Amniotic stem cell (primary cell): ENCODE data around the gene NPM3.

Source experiments
- DNase-seq: peaks from one replicate; lab custom pipeline; 2025; lab: John Stamatoyannopoulos, UW

NPM3 gene

DNA sequence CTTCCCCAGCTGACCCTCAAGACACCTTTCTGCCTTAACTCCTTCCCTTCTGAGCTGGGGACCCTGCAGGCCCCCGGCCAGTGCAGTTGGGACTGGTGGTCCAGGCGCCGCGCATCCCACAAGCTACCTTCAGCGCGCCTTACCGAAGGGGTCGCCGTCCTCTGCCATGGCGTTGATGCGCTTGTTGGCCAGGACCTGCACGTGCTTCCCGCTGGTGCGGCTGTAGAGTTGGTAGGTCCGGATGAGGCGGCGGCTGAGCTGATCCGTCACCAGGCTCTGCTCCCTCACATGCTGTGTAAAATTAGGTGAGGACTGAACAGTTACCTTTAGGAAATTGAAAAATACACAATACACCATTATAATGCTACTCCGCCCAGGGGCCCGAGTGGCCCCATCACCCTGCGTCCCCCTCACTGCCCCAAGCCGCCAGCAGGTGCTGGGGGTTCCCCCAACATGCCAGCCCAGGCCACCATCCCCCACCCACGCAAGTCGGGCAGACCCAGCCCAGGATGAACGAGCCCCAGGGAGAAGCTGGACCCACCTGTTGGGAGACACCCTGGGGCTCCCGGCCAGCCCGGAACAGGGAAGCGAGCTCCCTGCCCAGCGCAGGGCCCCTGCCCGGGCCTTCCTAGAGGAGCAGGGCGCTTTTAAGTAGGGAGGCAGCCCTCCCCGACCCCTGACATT is 8.5 kb downstream of the NPM3 start:
- no peak for DNase-seq

DNA sequence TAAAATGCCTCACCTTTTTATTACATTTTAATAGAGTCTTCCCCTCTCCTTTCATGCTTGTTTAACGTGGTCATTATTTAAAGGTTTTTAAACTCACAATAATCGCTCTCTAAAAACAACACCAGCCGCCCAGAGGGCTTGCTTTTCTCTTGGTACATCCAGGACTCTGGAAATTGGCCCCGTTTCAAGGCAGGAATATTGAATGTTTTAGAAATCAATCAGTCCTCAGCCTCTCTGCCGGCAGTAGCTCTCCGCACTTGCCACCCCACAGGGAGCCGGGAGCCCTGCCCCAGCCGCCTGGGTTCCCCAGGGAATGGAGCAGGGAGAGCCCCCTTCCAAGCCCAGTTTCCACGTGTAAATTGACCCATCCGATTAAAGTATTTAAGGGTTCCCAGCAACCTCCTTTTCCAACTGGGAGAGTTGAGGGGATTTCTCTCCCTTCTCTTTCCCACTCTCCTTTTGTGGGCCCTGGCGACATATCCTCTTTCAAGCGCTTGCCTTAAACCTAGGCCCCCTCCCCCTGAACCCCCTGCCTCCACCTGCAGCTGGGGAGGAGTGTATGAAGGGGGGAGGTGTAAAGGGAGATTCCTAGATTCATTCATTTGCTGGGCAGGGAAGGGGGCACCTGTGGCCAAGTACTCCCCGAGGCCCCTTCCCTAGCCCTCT is 9.2 kb downstream of the NPM3 start:
- DNase-seq, result no peak

DNA sequence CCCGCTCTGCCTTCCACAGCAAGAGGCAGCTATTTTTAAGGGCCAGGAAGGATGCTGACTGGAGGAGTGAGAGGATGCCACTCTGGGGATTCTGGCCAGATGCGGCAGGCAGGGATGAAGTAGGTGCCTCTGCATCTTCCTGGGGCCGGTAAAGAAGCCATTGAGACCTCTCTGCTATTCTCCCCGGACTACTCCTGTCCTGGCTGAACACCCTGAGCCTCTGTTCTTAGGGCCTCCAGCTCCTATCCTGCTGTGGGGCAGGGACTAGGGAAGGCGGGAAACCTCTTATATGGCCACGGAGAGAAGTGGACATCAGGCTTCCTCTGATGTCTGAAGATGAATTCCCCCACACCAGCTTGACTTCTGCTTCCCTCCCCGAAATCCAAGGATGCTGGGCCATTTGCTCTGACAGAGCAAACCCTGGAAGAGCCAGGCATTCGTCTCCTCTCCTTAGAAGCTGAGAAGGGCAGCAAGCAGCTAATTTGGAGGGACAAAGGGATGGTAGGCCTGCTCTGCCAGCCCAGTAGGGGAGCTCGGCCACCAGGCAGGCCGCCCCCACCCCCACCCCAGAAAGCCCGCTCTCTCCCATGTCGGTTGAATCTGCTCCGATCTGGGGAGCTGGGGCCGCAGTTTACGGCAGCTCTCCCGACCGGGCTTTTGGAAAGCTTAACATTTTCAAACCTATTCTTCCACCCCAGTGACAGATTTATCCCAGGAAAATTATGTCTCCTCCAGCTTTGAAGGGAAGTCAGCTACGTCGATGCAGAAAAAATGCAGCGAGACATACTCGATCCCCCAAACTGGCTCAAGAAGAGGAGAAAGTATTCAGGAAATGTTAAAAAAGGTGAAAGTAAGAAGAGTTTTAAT is 10.1 kb downstream of the NPM3 start:
- DNase-seq, result no peak

DNA sequence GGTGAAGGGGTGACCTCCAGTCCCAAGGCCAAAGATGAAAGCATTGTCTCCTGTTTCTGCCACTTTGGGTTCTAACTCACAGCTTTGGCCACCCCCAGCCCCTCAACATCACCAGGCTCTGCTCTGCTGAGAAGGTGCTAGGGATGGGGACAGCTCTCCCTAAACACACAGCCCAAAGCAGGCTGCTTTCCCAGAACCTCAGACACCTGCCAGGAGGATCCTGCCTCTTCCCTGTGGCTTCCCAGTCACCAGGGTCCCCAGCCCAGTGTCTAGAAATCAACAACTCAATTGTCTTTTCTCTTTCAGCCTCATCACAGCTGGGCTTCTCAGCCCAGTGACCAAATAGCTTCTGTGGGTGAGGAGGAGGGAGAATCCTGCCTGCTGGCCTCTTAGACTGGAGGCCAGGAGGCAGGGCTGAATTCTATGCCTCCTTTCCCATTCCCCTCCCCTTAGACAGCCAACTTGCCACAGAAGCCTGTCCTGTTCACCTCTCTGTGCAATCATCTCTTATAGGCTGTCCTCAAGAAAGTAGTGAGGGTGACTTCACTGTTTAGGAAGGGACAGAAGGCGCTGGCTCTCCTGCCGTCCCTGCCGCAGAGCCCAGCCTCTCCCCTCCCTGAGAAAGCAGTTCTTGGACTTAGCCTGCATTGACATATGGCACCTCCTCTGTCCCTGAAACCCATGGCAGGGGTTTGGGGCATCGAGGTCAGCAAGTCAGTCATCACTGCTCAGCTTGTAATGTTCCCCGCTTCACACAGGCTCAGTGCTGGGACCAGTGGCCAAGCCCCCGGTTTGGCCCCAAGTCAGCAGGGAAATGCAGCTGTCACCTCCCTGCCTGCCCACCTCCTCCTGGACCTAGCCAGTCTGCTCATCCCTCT is 11.0 kb downstream of the NPM3 start:
- DNase-seq, result no peak

DNA sequence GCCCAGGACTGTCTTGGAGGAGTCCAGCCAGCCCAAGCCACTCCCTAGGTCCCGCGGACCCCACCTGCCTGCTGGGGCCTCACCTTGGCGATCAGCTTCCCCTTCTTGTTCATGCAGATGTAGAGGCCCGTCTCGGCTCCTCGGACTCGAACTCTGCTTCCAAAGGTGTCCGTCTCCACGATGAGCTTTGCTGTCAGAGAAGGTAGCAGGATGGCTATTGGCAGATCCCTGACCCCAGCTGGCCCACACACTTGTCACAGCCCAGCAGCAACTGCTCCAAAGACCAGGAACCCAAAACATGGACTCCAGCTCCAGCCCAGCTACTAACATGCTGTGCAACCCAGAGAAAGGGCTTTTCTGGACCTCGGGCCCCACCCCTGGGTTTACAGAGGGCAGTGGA is 11.9 kb downstream of the NPM3 start:
- DNase-seq, result no peak

DNA sequence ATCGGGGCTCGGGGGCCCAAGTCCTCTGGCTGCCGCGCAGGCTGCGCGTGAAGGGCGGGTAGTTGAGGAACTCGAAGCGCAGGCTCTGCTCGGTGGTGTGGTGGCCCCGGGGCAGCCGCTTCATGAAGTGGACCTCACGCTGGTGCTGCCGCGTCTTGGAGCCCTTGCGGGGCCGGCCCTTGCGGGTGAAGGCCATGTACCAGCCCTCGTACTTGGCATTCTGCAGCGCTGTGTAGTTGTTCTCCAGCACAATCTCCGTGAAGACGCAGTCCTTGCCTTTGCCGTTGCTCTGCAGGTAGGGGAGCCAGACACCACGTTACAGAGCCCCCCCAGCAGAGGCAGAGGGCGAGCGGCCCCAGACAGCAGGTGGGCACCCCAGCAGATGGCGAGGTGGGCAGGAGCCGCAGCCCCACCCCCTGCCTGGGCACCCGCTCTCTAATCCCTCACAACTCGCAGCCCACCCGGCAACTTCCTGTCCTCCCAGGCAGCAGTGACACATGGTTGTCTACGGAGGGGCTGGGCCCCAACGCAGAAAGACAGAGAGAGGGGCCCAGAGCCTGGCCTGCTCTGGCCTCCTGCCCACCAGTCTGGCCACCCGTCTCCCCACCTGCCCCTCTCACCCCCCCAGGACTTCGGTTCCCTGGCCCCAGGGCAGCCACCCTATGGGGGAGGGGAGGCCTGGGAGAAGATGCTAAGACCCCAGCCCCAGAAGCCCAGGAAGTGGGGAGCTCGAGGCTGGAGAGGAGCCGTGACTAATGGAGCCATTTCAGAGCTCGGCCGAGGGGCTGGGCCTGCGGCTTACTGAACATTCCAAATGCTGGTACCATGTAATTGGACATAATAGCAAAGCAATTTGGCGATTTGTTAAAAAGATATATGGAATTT is 12.7 kb downstream of the NPM3 start:
- DNase-seq, result no peak

DNA sequence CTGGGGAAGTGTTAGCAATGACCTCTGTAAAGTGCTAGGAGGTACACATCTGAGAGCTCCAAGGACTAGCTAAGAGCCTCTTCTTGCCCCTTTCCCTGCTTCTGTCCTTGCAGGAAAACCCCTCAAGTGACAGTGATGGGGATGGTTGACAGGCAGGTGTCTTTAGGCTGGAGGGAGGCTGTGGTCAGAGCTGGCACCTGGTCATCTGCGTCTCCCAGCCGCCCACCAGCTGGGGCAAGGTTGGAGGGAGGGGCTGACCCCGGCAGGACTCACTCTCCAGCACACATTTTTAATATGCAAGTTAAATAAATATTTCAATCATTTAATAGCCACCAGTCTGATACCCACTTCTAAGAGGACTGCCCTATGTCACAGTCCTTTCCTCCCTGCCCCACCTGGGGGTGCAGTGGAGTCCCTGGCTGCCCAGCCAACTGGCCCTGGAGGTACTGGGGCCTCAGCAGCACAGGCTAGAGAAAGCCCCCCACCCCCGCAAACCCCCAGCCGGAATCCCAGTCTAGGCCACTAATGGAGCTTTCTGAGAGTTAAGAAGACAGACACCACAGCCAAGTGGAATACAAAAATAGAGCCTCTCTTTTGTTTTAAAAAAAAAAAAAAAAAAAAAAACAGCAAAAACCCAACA is 13.6 kb downstream of the NPM3 start:
- no peak for DNase-seq

DNA sequence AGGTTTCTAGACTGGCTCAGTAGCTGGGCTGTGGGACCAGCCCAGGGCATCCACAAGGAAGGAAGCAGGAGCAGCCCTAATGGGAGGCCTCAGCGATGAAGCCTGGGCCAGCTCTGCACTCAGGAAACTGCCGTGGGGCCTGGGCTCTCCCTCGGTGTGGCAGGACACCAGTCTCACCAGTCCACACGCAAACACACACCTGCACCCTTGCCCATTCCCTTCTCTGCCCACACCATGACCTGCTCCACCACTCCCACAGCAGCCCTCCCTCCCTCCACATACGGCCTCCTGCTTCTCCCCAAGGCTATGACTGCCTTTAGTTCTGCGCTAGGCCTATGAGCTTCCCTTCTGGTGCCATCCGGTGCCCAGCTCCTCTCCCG is 14.5 kb downstream of the NPM3 start:
- DNase-seq, result no peak

DNA sequence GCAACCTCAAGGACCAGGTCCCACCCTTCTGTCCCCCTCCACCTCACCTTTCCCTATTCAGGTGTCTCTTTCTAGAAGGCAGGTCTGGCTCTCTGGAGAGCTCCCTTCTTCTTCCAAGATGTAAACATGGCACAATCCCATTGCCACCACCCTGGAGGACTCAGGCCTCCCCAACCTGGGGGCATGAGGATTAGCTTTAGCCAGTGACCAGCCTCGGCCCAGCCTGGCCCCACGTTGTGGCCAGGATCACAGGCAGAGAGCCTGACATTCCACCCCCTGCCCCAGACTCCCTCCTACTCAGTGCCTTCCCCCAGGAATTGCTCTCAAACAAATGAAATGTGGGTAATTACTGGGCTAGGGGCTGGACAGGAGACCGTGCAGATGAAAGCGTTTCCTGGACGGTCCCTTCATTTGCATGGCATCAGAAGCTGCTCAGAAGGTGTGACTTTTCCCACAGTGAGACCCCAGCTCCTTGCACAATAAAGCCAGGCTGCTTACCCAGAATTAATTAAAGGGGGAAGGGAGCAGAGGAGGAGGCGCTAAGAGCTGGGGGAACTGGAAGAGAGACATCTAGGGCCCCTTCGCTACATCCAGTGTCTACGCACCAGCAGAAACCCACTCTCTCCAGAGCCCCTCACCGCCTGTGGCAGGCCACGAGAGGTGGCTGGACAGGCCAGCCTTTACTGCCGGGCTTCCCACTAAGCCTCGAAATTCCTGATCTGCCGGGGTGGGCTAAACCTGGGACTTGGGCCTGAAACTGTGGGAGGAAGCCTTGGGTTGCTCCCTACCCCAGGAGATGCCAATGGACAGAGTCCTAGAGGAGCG is 15.1 kb downstream of the NPM3 start:
- no peak for DNase-seq

DNA sequence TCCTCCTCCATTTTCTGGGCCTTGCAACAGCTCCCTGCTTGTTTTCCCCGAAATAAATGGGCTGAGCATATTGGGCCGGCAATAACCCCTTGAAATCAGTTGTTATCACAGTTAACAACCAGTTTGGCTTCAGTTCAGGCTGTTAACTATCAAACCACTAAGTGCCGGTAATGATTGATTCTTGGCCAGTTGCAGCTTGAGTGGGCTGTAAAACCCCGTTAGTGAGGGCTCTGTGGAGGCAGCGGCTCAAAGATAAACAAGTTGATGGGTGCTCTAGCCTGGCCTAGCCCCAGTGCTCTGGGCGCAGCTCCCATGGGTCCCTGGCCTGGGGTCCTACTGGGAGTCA is 15.7 kb downstream of the NPM3 start:
- DNase-seq, result no peak

DNA sequence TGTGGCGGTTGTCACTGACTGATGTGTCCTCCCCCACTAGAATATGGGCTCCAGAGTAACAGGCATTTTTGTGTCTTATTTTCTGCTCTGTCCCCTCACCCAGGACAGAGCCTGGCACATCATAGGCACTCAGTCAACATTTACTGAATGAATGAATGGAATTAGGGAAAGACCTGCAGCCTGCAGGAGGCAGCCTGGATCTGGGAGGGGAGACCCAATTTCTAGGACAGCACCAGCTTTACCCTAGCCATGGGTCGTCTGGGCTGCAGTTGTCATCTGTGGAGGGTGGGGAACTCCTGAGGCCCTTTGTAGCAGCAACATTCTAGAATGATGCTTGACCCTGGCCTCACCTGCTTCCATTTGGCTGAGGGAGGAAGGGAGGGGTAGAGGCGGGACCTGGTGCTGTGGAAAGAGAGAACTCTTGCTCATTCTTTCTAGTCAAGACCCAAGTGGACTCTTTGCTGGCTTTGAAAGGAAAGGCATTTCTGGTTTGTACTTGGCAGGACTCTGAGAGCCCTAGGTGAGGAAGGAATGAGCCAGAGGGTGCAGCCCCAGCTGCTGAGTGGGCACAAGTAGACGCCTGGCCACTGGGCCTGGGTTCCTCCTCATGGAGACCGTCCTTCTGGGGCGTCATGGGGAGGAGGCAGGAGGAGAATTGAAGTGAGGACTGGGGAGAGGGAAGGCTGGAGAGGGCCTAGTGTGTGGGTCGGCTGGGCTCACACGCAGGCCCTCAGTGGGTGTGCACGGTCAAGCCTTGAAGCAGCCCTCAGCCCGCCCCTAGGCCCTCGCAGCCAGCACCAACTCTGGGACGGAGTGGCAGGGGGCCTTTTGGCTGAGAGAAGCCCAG is 16.3 kb downstream of the NPM3 start:
- no peak for DNase-seq

DNA sequence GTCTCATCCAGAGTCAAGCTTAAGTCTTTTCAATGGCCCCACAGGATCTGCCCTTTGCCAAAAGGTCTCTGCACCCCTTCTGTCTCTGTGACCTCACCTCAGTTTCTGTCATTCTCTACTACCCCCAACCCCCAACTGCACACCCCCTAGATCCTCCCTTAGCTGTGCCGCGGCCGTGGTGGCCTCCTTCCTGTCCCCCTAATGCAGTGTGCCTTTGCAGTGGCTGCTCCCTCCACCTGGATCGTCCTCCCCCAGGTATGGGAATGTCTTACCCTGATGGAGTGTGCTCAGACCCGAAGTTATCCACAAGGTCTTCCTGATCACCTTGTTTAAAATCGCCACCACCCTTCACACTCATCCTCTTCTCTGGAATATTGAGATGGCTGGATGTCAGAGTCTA is 16.9 kb downstream of the NPM3 start:
- DNase-seq, result no peak

DNA sequence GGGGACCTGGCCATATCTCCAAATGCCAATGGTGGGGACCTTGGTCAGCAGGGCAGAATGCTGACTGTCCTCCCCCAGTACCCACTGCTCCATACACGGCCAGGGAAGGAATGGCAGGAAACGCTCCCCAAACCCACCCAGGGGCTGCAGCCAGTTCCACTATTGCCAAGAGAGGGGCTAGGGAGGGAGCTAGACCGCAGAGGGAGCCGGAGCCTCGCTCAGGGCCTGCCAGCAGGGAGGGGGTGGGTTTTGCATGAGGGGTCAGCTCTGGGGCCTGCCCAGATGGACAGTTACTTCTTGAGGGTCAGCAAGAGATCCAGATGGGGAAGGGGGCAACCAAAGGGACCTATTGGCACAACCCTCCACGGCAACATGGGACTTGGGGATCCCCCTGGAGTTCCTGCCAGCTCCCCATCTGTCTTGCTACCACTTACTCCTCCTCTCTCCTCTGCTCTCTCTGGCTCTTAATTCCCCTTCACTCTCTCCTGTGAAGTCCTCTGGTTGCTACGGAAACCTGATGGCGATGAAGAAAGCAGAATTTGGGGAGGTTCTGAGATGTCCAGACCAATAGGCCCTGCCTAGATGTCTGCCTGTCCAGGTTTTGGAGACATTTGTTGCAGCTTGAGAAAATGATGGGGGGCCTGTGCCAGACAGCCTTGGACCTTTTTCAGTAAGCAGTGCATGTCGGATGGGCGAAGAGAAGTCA is 20.0 kb downstream of the NPM3 start:
- DNase-seq, result no peak

DNA sequence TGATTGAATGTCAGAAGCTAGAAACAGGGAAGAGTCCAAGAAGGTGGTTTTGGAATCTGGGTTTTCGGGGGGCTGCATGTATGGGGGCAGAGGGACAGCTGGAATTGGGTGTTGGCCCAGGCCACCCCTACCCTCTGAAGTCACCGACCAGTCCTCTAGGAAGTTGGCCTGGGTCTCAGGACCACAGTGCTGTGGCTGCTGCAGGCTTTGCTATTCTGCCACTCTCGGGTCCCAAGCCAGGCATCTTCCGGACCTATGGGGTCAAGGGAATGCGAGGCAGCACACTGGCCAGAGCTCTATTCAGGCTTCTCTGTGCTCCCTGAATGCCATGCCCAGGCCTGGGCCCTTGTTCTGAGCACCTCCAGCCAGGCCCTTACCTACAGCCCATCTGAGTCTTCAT is 20.5 kb downstream of the NPM3 start:
- no peak for DNase-seq

DNA sequence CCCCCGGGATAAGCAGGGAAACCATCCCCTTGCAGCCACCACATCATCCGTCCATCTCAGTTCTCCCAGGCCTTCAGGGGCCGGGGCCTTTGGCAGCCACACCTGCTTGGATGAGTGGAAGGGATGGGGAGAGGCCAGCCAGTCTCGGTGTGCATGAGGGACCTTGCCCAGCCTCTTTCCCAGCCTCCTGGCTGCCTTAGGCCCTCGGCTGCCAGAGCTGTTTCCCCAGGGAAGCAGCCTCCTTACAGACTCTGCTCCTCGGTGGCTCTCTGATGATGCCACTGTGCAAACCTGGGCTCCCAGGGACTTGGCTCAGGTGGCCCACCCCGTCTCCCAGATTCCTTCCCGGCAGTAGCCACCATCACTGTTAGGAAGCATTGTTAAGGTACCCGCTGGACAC is 22.0 kb downstream of the NPM3 start:
- DNase-seq, result no peak

DNA sequence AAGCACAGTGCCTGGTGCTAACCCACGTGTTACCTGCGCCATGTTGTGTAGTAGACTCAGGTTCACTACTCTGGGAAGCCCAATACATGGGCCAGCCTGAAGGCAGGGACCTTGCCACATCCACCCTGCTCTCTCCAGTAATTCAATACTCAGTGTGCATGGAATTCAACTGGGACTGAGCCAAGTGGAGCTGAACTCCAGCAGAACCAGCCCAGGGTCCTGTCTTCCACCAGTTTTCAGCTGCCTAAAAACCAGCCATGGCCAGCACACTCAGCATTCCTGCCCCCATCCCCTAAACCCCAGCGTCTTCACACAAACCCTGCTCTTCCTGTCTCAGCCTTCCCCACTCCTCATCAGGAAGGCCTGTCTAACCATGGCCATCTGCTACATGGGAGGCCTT is 22.7 kb downstream of the NPM3 start:
- DNase-seq, result no peak

DNA sequence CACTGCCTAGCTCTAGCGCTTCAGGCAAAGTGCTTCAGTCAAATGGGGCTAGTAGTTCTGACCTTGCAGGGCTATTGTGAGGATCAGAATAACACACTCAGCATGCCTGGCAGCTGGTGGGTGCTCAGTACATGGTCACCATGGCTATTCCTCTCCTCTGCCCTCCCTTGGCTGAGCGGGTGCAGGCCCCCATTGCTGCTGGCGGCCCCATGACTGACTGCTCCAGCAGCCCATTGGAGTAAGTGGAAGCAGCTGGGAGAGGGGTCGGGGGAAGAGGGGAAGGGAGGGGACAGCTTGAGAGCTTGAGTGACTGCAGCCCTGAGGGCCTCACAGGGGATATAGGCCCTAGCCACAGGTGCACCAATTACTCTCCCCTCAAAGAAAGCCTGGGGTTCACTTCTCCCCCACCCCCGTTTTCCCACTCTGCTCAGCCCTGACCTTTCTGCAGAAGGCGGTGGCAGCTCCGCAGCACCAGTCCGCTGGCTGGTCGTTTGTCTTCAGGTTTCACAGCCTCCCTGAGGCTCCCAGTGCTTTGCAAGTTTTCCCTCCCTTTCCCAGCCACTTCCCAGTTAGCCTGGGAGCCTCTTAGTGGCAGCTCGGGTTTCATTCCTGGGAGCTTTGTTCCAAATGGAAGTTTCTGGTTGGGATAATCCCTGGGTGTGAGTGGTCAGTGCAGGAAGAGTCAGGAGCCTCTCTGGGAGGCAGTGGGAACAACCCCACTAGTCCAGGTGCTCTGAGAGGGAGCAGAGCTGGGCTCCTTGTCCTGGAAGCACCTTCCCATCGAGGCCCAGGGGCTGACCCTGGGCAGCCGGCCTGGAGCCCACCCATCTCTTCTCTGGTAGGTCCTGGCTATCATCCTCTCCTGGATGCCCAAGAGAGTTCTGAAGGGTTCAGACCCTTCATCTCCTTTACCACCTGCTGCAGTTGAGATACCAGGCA is 23.7 kb downstream of the NPM3 start:
- no peak for DNase-seq
